Bronchial epithelial cell (primary cell): ENCODE data around the gene FNDC11. TPM values are rescaled to one million over a fixed set of nuclear protein-coding genes. Genes with fewer than 3 reads are reported as not detected.
A peak's percentile ranks its signal among the peaks of the same experiment; 100 is the strongest.

Source experiments
- DNase-seq: peaks from one replicate; pipeline ENCODE4 v3.0.0-alpha.2; 2010; ENCODE audit warnings: low read depth
- FAIRE-seq: peaks from 2 replicates; lab custom pipeline; 2011; peaks lifted over from hg19 to GRCh38; lab: Jason Lieb, UNC
- H3K27me3 ChIP-seq: 2 replicates; pipeline ENCODE4 v1.5.1; 2011; ENCODE audit warnings: low read length; ENCODE audit not compliant: control insufficient read depth, insufficient read depth
- H3K36me3 ChIP-seq: 2 replicates; pipeline ENCODE4 v1.5.1; 2011; ENCODE audit warnings: low read length; ENCODE audit not compliant: control insufficient read depth, insufficient read depth
- H3K4me3 ChIP-seq: 2 replicates; pipeline ENCODE4 v1.5.1; 2011; ENCODE audit warnings: mild to moderate bottlenecking, low read depth, low read length, control low read depth
- total RNA-seq: library from RNA; depleted of rRNA; stranded (reverse); fragments of >200 nt; gene quantifications from 2 replicates; pipeline ENCODE4 v1.2.1, GENCODE V29; 2014
- TF ChIP-seq, protein P1 (sequence below): IDR thresholded peaks from 2 replicates; pipeline ENCODE4 v1.5.1; 2011; ENCODE audit warnings: mild to moderate bottlenecking, moderate library complexity, low read length, control low read depth, inconsistent platforms; ENCODE audit not compliant: insufficient read depth, severe bottlenecking

The FNDC11 gene
- total RNA-seq, 1 donor from 2014 or later: 0.26 TPM

DNA sequence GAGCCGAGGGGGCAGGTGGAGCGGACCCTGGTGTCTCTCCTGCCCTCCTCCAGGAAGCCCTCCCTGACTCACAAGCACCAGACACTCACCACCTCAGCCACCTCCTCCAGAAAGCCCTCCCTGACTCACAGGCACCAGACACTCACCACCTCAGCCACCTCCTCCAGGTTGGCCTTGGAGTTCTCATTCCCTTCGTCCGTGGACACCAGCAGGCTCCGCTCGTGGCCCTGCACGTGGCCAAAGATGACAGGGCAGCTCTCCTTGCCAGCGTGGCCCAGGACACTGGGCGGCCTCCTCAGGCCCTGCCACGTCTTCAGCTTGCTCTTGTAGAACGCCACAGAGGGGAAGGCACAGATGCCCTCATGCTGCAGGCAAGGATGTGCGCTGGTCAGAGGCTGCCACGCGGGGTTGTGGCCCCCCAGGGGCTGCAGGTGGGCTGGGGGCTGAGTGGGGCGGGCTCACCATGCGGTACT, 6.4 kb downstream of the FNDC11 start:
- Histone ChIP-seq H3K36me3 (peaks cover 18% of the 10 kb centered on the region), H3K4me3 (no peak overlapping the region), H3K27me3 (no peaks in the 10 kb centered on the region)
- DNase-seq (no peak), FAIRE-seq (peak; percentile 91)
- TF ChIP-seq, protein P1, sequence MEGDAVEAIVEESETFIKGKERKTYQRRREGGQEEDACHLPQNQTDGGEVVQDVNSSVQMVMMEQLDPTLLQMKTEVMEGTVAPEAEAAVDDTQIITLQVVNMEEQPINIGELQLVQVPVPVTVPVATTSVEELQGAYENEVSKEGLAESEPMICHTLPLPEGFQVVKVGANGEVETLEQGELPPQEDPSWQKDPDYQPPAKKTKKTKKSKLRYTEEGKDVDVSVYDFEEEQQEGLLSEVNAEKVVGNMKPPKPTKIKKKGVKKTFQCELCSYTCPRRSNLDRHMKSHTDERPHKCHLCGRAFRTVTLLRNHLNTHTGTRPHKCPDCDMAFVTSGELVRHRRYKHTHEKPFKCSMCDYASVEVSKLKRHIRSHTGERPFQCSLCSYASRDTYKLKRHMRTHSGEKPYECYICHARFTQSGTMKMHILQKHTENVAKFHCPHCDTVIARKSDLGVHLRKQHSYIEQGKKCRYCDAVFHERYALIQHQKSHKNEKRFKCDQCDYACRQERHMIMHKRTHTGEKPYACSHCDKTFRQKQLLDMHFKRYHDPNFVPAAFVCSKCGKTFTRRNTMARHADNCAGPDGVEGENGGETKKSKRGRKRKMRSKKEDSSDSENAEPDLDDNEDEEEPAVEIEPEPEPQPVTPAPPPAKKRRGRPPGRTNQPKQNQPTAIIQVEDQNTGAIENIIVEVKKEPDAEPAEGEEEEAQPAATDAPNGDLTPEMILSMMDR: no peak

DNA sequence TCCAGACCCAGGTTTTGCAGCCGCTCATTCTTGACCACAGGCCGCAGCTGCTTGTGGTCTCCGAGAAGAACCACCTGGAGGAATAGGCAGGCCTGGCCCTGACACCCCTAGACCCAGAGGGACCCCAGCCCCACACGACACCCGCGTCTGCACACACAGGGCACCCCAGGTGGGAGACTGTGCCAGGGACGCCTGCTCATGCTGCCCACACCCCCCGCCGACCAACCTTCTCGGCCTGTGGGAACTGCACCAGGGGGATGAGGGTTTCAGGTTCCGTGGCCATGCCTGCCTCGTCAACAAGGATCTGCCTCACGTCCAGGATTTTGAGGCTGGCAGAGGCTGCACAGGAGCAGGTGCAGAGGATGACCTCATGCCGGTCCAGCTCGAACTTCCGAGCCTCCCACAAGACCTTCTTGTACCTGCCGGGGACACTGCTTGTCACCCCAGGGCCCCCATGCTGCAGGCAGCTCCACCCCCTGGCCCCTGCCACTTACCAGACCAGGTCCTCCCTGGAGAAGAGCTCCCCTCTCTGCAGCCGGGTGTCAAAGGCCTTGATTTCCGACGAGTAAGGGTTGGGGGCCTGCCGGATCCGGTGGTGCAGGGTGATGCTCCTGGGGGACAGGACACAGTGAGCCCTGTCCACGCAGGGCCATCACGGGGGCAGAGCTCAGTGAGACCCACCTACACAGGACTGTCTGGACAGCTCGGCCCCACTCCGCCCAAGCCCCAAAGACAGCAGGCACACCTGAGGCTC, 7.1 kb downstream of the FNDC11 start:
- Histone ChIP-seq H3K4me3 (no peak overlapping the region), H3K36me3 (peaks cover 18% of the 10 kb centered on the region), H3K27me3 (no peaks in the 10 kb centered on the region)
- TF ChIP-seq, protein P1: no peak
- DNase-seq (no peak), FAIRE-seq (no peak)

DNA sequence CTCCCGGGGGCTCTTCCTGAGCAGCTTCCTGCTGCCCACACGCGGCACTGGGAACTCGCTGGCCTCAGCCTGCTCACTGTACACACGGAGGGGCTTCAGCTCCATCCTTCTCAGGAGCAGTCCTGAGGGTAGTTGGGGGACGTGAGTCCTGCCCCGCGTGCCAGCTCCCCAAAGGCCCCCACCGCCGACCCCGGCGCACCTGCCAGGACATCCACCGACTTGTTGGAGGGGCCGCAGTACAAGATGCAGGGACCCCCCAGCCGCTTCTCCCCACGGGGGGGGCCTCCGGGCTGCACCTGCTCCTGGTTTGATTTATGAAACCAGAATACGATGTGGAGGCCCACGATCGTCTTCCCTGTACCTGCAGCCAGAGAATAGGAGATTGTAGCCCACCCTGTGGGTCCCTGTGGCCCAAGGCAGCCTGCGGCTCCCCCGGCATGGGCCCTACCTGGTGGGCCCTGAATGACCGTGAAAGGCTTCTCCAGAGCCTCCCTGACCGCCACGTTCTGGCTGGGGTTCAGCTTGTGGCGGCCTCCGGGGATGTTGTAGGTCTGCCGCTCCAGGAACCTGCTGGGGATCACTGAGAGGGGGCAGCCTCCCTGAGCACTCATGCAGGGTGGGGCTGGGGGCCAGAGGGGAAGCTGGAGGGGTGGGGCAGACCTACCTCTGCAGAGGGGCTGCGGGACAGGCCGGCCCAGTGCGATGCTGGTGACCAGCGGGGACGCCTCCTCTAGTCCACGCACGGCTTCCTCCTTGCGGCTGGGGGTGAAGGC, 7.9 kb downstream of the FNDC11 start:
- DNase-seq: no peak
- FAIRE-seq: no peak
- H3K36me3 ChIP-seq: peaks cover 19% of the 10 kb centered on the region
- no peaks in the 10 kb centered on the region for H3K27me3 ChIP-seq
- no peak overlapping the region for H3K4me3 ChIP-seq
- TF ChIP-seq, protein P1: no peak

DNA sequence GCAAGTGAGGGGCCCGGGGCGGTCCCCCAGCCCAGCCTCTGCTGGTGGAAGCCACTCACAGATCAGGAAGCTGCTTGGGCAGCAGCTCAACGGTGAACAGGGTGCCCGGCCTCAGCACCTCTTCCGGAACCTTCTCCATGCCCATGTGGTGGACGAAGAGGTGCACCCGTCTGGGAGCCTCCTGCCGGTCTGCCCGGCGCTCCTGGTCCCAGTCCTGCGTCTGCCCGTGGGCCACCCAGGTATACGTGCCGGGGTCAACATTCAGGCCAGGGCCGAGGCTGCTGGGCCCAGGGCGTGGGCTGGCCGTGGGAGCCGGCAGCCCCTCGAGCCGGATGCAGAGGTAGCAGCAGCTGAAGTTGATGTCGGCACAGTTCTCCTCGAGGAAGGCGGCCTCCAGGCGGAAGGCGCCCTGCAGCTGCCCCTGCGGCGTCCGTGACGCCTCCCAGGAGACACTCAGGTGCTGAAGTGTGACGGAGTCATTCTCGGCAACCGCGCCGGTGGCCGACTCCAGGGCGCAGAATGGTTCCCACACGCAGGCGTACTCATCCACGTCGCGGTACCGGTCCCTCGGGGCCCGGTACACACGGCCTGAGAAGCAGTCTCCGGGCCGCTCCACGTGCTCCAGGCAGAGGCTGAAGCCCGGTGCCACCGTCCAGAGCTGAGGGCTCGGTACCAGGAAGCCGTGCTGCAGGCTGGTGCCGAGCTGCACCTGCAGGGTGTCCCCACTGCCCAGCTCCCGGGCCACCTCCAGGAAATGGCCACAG, 8.7 kb downstream of the FNDC11 start:
- DNase-seq (no peak), FAIRE-seq (no peak)
- TF ChIP-seq, protein P1: no peak
- Histone ChIP-seq H3K27me3 (no peaks in the 10 kb centered on the region), H3K36me3 (peaks cover 20% of the 10 kb centered on the region), H3K4me3 (no peak overlapping the region)

DNA sequence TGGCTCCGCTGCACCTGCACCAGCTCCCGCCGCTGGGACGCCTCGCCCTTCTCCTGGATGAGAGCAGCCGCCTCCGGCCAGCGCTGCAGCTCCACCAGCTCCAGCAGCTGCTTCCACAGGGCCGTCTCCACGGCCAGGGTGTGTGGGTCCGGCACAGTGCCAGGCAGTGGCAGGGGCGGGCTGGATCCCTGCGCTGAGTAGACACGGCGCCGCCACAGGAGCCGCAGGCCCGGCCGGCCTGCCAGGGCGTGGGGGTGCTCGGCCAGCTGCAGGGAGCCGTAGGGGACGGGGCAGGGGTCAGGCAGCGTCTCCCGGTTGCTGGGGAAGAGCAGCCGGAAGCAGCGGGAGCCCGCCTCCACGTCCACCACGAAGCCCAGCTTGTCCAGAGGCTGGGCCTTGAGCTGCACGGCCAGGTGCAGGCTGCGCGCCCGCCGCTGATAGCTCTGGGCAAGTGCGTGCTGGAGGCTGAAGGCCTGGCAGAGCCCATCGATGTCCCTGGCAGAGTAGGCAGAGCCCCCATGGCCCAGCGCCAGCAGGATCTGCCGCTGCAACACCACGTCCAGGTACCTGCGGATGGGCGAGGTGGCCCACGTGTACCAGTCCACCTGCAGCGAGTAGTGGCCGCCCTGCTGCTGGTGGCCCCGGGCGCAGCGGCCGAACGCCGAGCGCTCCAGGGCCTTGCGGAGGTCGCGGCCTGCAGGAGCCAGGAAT, 9.4 kb downstream of the FNDC11 start:
- Histone ChIP-seq H3K36me3 (peaks cover 20% of the 10 kb centered on the region), H3K27me3 (no peaks in the 10 kb centered on the region), H3K4me3 (no peak overlapping the region)
- FAIRE-seq (no peak), DNase-seq (no peak)
- TF ChIP-seq, protein P1: no peak
